ENCODE measurements around the gene FAM110A.

Gene FAM110A

DNA sequence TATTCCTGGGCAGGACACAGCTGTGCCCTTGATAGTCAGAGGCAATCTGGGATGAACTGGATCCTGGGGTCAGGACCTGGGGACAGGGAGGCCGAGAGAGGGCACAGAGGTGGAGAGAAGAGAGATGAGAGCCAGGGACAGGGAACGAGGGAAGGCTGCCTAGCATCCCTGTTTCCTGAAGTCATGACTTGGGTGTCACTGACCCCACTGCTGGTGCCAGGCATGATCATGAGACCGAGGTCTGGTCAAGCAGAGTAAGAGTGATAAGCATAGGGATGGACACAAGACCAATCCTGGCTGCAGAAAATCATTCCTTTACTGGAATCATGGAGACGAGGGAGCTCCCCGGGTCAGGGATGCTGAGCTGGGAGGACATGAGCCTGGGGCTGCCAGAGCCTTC, 36.1 kb downstream of the FAM110A start:
- TF ChIP-seq, protein P1, sequence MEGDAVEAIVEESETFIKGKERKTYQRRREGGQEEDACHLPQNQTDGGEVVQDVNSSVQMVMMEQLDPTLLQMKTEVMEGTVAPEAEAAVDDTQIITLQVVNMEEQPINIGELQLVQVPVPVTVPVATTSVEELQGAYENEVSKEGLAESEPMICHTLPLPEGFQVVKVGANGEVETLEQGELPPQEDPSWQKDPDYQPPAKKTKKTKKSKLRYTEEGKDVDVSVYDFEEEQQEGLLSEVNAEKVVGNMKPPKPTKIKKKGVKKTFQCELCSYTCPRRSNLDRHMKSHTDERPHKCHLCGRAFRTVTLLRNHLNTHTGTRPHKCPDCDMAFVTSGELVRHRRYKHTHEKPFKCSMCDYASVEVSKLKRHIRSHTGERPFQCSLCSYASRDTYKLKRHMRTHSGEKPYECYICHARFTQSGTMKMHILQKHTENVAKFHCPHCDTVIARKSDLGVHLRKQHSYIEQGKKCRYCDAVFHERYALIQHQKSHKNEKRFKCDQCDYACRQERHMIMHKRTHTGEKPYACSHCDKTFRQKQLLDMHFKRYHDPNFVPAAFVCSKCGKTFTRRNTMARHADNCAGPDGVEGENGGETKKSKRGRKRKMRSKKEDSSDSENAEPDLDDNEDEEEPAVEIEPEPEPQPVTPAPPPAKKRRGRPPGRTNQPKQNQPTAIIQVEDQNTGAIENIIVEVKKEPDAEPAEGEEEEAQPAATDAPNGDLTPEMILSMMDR (IDR thresholded peaks at IDR 0.05; ENCODE audit: low read depth, low read length): no peak
- no peak for DNase-seq (ENCODE audit: extremely low read depth, low read depth)

DNA sequence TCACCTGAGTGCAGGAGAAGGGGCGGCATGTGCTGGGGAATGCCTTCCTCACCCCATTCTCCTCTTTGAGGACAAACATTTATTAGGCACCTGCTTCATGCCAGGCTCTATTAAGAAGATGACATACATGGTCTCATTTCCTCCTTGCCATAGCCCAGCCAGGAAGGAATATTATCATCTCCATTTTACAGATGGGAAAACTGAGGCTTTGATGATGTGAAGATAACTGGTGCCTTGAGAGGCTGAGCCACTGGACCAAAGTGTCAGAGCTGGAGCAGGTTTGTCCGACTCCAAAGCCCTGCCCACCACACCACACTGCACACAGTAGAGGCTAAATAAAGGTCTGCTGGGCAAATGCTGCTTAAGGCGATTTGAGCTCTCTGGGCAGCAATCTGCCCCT, 37.2 kb downstream of the FAM110A start:
- no peak for DNase-seq (ENCODE audit: extremely low read depth, low read depth)

DNA sequence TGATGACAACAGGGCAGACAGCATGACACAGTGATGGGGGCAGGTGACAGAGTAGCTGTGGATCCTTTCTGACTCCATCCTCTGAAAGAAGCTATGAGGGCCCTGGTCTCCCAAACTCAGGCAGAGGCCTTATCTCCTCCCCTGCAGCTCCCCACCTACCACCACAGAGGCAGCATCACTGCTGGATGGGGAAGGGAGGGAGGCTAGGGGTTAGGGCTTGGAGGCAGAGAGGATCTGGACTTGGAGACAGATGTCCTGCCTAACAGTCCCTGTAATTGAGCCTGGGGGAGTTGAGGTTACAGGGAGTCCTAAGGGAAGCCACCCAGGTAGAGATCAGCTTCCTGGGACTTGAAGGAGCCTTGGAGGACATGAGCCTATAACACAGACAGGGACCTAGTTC, 37.9 kb downstream of the FAM110A start:
- TF ChIP-seq, protein P1 (IDR thresholded peaks at IDR 0.05; ENCODE audit: low read depth, low read length): no peak
- DNase-seq (ENCODE audit: extremely low read depth, low read depth): no peak

More for the DNA sequence above, 37.2 kb downstream of the FAM110A start:
- TF ChIP-seq, protein P1 (IDR thresholded peaks at IDR 0.05; ENCODE audit: low read depth, low read length): no peak

DNA sequence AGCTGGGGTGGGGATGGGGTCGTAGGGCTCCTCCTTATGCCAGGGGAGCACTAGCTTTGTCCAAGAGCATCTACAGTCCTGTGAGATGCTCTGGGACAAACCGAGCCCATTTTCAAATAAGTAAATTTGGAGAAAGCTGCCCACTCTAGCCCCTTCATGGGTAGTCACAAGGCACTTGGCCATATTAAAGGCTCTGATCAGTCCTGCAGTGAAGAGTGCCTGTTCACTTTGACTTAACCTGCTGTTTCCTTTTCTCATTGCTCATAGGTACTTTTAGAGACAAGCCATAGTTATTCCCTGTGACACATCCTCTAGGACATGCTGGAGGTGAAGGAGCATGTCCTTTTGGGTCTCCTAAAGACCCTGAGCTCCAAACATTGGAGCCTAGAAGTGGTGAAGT, 38.4 kb downstream of the FAM110A start:
- TF ChIP-seq, protein P1 (IDR thresholded peaks at IDR 0.05; ENCODE audit: low read depth, low read length): no peak

DNA sequence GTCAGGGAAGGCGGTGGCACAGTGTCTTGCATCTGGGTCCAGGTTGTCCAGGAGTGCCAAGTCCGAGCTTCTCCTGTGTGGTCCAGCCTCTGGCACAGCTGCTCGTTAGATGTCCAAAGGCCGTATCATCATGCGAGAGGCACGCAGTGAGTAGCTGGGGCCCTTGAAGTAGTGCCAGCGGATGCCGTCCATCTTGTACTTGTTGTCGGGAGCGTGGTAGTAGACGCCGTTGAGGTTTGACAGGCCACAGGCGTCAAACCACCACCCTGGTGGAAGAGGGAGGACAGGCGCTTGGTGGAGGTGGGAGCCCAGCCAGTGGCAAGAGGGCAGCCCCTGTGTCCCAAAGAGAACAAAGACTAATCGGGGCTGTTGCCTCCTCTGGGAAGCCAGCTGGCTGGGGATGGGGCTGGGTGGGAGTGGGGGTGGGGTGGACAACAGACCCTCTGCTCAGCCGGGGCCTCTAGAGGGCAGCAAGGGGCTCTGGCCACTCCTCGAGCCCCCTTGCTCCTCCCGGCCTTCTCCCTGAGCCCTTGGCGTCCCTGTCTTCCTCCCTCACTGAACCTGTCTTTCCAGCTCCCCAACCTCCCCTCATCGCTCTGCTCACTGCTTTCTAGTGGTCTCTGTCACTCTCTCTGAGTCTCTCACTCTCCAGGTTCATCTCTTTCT, 39.5 kb downstream of the FAM110A start:
- TF ChIP-seq, protein P1 (IDR thresholded peaks at IDR 0.05; ENCODE audit: low read depth, low read length): no peak
- DNase-seq (ENCODE audit: extremely low read depth, low read depth): no peak

More for the DNA sequence above, 38.4 kb downstream of the FAM110A start:
- no peak for DNase-seq (ENCODE audit: extremely low read depth, low read depth)

DNA sequence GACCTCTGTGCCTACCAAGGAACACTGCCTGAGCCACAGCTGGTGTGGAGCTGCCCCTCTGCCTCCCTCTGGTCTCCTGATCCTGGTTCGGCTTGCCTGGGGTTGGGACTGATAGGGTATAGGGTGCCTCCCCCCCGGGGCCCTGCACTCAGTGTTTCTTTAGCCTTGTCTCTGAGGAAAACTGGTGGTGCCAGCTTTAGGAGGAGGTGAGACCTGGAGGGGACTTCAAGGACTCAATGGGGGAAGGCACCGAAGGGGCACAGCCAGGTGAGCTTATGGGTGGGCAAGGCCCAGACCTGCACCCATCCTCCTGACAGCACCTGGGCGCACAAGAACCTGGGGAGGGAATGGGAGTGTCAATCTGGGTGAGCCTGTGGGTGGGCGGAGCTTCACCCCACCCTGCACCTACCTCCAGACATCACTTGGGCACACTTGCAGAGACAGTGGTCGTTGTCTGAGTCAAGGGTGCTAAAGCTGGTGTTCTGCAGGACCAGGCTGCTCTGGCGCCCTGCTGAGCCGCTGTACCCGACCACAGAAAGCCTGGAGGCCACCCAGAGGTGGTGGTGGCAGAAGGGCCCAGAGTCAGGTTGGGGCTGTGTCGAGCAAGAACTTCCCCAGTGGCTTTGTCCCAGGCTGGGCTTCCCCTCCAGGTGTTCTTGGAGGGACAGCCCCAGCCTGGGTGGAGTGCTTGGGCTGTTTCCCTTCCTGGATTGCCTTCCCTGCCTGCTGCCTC, 40.5 kb downstream of the FAM110A start:
- DNase-seq (ENCODE audit: extremely low read depth, low read depth): no peak
- TF ChIP-seq, protein P1 (IDR thresholded peaks at IDR 0.05; ENCODE audit: low read depth, low read length): no peak

DNA sequence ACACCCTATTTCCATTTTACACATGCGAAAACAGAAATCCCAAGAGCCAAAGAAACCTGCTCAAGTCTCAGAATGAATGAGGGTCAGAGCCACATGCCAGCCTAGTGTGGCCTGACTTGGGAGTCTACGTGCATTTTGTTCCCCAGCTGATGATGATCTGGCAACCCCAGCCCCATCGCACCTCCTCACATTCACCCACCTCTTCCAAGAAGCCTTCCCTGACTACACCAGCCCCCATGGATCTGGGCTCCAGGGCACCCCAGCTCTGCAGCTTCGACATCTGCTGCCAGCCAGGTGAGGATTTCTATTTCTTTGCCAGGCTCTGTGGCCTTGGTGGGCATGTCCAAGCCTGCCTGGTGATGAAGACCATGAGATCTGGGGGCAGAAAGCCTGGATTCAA, 41.6 kb downstream of the FAM110A start:
- no peak for DNase-seq (ENCODE audit: extremely low read depth, low read depth)
- TF ChIP-seq, protein P1 (IDR thresholded peaks at IDR 0.05; ENCODE audit: low read depth, low read length): no peak

Data from AG09319 (cell line).